HG03196 (cell line): ENCODE measurements around the gene HTR2A.

Source experiments
- ATAC-seq: cut with Tn5 transposase; IDR thresholded peaks from one replicate; pipeline ENCODE4 v1.9.1; 2021; ENCODE audit not compliant: unreplicated experiment

HTR2A gene

GRCh38 chr13:46896341-46897137 is at the start of gene HTR2A:
Gene HTR2A (minus strand): TSS chr13:46897053. CDS start chr13:46895906, 1,147 bp downstream.
- no peak for ATAC-seq

DNA sequence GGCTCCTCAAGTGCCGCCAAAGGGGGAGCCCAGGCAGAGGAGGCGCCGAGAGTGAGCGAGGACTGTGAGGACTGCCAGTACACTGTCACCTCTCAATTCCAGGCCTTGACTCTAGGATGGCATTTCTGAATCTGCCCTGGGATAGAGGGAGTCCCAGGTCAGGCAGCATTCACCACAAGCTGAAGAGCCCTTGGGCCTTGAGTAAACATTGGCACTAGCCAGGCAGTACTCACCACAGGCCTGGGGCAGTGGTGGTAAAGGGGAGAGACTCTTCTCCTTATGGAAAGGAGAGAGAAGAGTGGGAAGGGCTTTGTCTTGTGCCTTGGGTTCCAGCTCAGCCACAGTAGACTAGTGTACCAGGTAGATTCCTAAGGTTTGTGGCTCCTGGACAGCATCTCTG is 39.7 kb upstream of the HTR2A start:
- ATAC-seq: no peak

GRCh38 chr13:46934749-46935148 is 37.9 kb upstream of the HTR2A start:
- ATAC-seq: no peak

DNA sequence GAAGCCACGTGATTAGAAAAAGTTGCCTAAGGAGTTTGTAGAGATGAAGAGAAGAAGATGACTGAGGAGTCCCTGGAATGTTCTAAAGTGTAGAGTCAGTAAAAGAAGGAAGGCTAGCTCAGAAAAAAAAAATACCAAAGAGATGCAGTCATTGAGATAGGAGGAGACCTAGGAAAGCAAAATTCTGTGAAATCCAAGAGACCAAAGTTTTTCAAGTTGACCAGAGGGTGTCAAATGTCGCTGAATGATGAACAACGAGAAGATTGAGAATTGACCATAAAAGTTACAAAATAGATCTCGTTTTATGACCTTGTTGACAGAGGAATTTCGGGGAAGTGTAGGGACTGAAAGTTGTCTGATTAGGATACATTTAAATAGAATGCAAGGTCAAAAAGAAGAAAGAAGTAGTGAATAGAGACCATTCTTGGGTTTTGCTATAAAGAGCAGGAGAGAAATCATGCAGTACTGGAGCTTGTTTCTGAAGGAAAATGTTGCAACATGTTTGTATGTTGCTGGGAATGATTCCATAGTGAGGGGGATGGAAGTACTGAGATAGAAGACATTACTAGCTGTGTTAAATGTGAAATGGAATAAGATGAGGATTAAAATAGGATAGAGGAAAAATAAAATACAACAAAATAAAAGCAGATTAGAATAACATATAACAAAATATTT is 30.2 kb upstream of the HTR2A start:
- no peak for ATAC-seq

- ATAC-seq: no peak
Measured at GRCh38 chr13:46925486-46925885, 28.6 kb upstream of the HTR2A start.

DNA sequence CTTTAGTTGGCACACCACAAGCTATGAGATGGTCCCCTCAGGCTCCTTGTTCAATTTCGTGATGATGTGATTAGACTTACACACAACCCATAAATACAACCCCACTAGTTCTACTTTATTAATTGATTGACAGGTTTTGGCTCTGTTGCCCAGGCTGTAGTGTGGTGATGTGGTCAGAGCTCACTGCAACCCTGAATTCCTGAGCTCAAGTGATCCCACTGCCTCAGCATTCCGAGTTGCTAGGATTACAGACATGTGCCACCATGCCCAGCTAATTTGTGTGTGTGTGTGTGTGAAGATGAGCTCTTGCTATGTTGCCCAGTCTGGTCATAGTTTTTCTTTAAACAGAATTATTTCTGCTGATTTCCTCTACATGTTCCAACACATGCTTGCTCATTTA is 17.5 kb upstream of the HTR2A start:
- no peak for ATAC-seq

DNA sequence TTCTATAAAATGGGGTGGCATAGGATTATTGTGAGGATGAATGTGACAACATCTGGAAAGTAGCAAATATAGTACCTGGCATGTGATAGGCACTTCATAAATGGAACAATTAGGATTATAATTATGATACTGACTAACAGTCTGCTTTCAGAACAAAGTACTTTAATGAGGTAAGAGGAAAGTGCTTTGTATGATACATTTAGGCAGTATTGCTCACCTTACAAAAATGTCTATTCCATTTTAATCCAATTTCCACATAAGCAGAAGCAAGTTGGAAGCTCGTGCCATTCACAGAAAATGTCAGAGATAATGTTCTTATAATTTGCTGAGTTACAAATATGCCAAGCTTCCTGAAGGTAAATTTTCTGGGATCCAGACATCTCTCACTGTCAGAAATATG is 16.9 kb upstream of the HTR2A start:
- no peak for ATAC-seq

DNA sequence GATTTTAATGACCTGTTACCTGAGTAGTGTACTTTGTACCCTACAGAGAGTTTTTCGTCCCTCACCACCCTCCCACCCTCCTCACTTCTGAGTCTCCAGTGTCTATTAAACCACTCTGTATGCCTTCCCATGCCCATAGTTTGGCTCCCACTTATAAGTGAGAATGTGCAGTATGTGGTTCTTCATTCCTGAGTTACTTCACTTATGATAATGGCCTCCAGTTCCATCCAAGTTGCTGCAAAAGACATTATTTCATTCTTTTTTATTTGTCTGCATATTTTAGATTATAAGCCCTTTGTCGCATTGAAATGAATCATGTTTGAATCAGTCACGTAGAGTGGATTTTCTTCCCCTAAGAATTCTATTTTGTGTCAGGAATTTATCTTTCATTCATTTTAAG is 12.2 kb upstream of the HTR2A start:
- no peak for ATAC-seq

GRCh38 chr13:46908501-46908900 is 11.6 kb upstream of the HTR2A start:
- no peak for ATAC-seq

DNA sequence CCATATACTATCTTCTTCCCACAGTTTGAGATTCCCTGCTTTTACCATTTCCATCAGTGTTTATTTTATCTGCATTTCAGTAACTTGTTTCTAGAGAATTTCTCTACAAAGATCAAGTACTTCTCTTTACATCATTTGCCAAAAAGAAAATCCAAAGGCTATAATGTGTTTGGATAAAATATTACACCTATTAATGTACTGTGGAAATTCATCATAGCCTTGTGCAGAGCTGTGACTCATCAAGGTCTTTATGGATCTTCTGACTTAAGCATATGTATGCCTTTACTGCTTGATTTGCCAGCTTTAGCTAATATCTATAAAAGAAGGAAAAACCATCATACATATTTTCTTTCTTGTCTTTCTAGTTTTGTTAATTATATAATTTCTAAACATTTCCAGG is 9.6 kb upstream of the HTR2A start:
- no peak for ATAC-seq

DNA sequence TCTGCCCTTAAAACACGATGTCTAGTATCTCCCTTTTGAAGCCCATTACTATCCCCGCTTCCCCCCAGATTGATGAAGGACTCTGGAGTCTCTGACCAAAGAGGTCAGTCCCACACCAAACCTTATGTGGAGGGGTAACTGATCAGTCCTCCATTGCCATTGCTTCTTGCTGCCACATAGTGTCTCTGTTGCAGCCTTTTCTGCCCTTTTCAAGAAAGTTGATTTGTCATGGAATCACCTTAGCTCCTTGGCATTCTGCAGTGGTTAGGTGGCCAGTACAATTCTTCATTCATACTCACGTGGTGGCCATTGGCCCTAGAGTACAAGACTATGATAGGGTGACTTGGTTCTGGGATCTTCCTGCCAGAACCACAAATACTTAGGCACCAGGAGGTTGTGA is 8.4 kb upstream of the HTR2A start:
- ATAC-seq: no peak

DNA sequence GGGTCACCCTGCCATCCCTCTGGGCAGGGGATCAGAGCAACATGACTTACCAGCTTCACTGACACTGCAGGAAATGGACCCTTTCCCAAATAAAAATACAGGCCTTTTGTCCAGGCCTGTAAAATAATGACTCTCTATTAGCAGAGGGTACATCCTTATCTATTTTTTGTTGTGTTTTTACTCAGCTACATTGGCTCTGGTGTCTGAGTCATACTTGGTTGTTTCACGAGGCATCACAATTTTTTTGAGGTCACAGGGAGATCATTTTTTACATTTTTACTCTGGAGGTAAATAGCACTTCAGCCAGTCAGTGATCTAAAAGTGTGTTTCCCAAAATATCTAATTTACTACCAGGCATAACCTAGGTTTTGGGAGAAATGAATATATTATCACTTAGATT is 6.9 kb upstream of the HTR2A start:
- ATAC-seq: no peak

DNA sequence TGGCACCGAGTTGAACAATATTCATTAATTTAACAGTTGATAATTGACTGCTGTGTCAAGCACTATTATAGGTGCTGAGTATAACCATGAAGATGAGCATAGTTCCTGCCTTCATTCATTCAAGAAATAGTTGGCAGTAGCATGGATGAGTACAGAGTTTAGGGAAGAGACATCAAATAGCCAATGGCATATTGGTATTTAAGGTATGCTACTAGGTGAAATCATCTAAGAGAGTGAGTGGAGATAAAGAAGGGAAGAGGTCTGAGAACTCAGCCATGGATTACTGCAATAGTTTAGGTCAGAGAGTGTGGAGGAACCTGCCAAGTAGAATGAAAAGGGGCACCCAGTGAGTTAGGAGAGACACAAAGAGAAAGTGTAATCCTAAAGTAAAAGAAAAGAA is 4.9 kb upstream of the HTR2A start:
- no peak for ATAC-seq

GRCh38 chr13:46899801-46900200 is 2.9 kb upstream of the HTR2A start:
- no peak for ATAC-seq

DNA sequence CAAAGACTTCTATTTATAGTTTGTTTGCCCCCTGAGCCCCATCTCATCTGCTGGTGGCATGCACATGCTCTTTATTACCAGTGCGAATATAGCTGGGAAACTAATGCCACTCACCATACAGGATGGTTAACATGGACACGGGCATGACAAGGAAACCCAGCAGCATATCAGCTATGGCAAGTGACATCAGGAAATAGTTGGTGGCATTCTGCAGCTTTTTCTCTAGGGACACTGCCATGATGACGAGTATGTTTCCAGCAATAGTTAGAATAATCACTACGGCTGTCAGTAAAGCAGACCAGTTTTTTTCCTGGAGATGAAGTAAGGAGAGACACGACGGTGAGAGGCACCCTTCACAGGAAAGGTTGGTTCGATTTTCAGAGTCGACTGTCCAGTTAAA is 1.5 kb downstream of the HTR2A start:
- ATAC-seq: no peak

DNA sequence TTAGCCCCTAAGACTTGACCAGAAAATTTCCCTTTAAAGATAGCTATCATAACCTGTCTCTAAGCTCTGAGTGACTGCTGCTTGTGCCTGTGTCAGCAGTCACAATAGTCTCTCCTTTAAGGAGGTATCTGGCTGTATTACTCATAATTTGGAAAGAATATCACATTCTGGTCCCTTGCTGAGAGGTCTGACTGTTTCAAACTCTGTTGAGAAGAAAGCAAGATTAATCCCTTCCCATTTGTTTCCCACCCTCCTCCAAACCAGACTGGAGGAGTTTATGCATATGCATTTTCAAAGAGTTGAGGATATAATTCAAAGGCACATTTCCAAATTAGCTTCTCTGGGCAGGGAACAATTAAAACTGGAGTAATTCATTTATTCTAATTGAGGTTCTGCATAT is 2.3 kb downstream of the HTR2A start:
- ATAC-seq: no peak

DNA sequence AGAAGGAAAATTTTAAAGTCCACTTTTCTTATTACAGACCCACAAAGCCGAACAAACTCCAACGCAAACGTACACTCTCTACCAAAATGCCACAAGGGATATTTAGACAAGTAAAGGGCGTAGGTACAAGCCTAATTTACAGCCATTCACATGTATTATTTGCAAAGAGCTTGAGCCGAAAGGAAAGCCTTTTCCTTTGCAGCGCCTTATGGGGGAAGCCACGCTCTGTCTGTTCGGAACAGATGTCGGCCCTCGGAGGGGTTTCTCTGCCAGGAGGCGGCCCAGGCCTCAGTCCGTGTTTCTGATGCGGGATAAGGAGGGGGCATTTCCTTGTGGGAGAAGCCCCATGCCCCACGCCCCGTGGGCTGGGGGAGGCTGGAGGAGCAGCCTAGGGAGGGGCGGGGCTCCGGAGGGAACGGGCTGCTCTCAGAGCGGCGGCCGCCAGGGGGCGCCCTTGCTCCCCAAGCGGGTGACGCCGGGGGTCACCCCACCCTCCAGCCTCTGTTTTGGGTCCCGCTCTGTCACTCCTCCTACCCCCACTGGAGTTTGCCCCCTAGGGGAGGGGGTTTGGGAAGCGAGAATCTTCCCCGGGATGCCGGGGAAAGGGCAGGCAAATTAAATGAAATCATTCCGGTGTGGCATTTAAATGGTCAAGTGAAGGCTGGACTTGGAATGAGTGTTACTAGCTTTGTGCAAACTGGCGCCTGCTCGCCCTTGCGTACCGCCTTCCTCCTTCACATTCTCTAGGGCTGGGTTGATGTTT is 2.9 kb downstream of the HTR2A start:
- ATAC-seq: peak; percentile 79

- no peak for ATAC-seq
Measured at GRCh38 chr13:46893221-46893740, 3.6 kb downstream of the HTR2A start.

- no peak for ATAC-seq
Measured at GRCh38 chr13:46885018-46885417, 11.8 kb downstream of the HTR2A start.

DNA sequence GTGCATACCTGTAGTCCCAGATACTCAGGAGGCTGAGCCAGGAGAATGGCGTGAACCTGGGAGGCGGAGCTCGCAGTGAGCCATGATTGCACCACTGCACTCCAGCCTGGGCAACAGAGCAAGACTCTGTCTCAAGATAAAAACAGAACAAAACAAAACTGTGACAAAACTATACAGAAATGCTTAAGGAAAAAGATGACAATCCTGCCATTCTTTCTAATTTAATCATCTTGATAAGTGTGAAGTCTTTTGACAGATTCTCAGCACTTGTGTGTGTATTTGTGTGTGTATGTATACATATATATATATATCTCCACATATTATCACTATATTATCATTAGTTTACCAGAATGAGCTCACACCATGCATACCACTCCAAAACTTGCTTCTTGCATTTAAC is 12.3 kb downstream of the HTR2A start:
- no peak for ATAC-seq

DNA sequence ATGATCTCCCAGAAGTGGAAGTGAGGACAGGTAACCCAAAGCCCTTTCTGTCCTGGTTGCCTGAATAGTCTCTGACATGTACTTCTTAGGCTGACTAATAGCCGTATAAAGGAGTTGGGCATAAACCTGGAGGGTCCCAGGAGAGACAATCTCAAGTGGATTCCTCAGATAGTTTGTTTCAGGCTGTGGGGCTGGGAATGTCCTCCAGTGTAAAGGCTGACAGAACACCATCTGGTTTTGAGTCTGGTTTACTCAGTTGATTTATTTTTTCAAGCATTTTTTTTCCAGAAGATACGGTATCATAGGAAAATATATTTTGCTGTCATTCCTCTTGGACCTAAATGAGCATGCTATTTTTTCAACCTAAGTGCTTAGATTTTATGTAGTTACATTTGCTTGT is 15.2 kb downstream of the HTR2A start:
- no peak for ATAC-seq

DNA sequence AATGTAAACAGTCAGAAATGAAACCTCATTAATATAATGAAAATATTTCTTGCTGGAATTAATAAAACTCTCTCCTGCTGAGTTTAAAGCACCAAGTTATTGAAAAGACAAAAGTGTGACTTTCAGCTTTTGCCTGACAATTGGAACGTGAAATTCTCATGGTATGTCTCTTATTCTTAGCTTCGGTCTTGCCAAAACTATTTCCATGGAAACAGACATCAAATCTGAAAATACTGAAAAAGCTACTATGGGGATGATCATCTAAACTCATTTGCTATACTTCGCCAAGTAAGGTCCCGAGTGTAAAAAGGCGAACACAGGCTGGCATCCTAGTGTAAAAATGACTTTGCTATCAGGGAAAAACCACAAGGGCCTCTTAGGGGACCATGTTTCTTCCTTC is 22.8 kb downstream of the HTR2A start:
- ATAC-seq: no peak
